ENCODE measurements around the gene ZDHHC8. TPM values are rescaled to one million over a fixed set of nuclear protein-coding genes. Genes with fewer than 3 reads are reported as not detected.
A peak's percentile ranks its signal among the peaks of the same experiment; 100 is the strongest.
"Not testable (repeated sequence)": the region's sequence is repeated elsewhere in the genome, so short reads cannot be mapped to it uniquely, and the experiment has no call there.

Gene ZDHHC8
- total and polyA plus RNA-seq, 2 donors, result 3.5 to 38.8 TPM

- peak; percentile 35 for DNase-seq (ENCODE audit: extremely low spot score)
- Histone ChIP-seq H3K4me1 (ENCODE audit: insufficient read depth) (no peaks in the 10 kb centered on the region), H3K27ac (ENCODE audit: low read depth) (no peak overlapping the region), H3K36me3 (ENCODE audit: insufficient read depth) (no peaks in the 10 kb centered on the region), H3K4me3 (ENCODE audit: low read depth, low read length) (no peak overlapping the region)
- 43% methylated on average over 17 of the region's 17 CpGs for WGBS
Measured at GRCh38 chr22:20156611-20157429, 25.2 kb downstream of the ZDHHC8 start.

GRCh38 chr22:20157430-20158183 lies 26.0 kb downstream of the ZDHHC8 start:
- DNase-seq (ENCODE audit: extremely low spot score), result no peak
- H3K36me3 ChIP-seq (ENCODE audit: insufficient read depth), result no peaks in the 10 kb centered on the region
- no peak overlapping the region for H3K27ac ChIP-seq (ENCODE audit: low read depth)
- H3K4me3 ChIP-seq (ENCODE audit: low read depth, low read length), result no peak overlapping the region
- 59% methylated on average over 15 of the region's 15 CpGs for WGBS
- no peaks in the 10 kb centered on the region for H3K4me1 ChIP-seq (ENCODE audit: insufficient read depth)

DNA sequence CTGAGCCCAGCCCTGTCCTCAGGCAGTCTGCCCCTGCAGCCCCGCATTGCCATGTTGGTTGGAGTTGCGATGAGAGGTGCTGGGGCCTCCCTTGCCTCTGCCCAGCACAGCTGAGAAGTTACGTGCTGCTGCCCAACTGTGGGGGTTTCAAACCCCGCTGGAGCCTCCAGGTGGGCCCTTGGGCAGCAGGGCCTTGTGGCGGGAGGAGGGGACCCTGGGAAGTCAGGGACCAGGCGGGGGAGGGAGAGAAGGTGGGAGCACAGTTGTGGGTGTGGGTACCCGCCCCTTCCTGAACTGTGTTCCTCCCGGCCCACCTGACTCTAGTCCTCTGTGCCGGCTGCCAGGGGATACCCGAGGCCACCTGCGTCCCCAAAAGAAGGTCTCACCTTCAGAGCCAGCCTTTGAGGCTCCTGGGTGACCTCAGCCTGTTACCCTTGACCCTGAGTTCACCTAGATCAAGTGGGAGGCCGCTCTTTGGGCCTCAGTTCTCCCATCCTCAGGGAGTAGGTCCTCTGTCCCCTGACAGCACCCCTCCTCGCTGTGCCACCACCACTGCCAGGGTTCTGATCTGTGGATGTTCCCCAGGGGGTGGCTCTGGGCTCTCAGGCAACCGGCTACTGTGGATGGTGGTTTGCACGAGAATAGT lies 26.9 kb downstream of the ZDHHC8 start:
- no peak for DNase-seq (ENCODE audit: extremely low spot score)
- Histone ChIP-seq H3K27ac (ENCODE audit: low read depth) (no peak overlapping the region), H3K4me3 (ENCODE audit: low read depth, low read length) (no peak overlapping the region), H3K4me1 (ENCODE audit: insufficient read depth) (no peaks in the 10 kb centered on the region), H3K36me3 (ENCODE audit: insufficient read depth) (no peaks in the 10 kb centered on the region)
- WGBS, result 78% methylated on average over 15 of the region's 15 CpGs

GRCh38 chr22:20159076-20159475 lies 27.5 kb downstream of the ZDHHC8 start:
- Histone ChIP-seq H3K4me3 (ENCODE audit: low read depth, low read length) (no peak overlapping the region), H3K36me3 (ENCODE audit: insufficient read depth) (no peaks in the 10 kb centered on the region), H3K4me1 (ENCODE audit: insufficient read depth) (no peaks in the 10 kb centered on the region), H3K27ac (ENCODE audit: low read depth) (no peak overlapping the region)
- WGBS, result 41% methylated on average over 9 of the region's 9 CpGs
- no peak for DNase-seq (ENCODE audit: extremely low spot score)

DNA sequence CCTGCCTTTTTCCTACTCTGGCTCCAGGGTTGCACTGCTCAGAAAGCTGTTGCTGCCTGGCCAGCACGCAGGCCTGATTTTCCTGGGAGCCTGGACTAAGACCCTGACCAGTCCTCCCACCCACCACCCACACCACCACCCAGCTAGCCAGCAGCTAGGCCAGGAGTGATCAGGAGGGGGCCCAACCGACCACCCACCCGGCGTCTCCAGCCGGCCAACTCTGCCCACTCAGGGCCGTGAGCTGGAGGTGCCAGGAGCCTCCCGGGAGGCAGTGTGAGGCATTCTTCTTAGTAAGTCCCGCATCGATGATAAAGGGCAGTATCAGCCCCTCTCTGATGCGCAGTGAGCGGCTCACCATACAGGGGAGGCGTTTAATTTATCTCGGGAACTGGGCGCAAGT lies 27.9 kb downstream of the ZDHHC8 start:
- WGBS, result 71% methylated on average over 10 of the region's 14 CpGs
- H3K36me3 ChIP-seq (ENCODE audit: insufficient read depth); DNase-seq (ENCODE audit: extremely low spot score); H3K4me3 ChIP-seq (ENCODE audit: low read depth, low read length); H3K4me1 ChIP-seq (ENCODE audit: insufficient read depth); H3K27ac ChIP-seq (ENCODE audit: low read depth): not testable (repeated sequence)

GRCh38 chr22:20160041-20160440 lies 28.4 kb downstream of the ZDHHC8 start:
- no peak overlapping the region for H3K27ac ChIP-seq (ENCODE audit: low read depth)
- H3K4me3 ChIP-seq (ENCODE audit: low read depth, low read length), result no peak overlapping the region
- no peak for DNase-seq (ENCODE audit: extremely low spot score)
- H3K4me1 ChIP-seq (ENCODE audit: insufficient read depth), result no peaks in the 10 kb centered on the region
- H3K36me3 ChIP-seq (ENCODE audit: insufficient read depth), result no peaks in the 10 kb centered on the region
- 81% methylated on average over 10 of the region's 10 CpGs for WGBS

DNA sequence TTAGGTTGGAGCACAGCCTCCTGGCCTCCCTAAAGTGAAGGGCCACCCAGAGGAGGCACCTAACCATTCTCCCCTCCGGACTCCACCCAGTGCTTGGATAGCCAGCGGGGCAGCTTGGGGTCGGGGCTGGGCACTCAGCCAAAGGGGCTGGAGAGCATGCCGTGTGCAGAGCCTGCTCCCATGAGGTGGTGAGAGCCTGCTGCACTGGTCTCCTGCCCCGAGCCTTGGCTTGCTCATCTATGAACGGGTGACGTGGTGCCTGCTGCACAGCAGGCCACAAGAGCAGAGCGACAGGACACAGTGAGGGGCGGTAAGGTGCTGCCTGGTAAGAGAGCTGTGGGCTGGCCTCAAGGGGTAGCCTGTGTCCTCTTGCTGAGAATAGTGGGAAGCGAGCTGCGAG lies 33.3 kb downstream of the ZDHHC8 start:
- 65% methylated on average over 11 of the region's 11 CpGs for WGBS
- no peak overlapping the region for H3K4me3 ChIP-seq (ENCODE audit: low read depth, low read length)
- H3K27ac ChIP-seq (ENCODE audit: low read depth), result no peak overlapping the region
- H3K36me3 ChIP-seq (ENCODE audit: insufficient read depth), result no peaks in the 10 kb centered on the region
- no peak for DNase-seq (ENCODE audit: extremely low spot score)
- H3K4me1 ChIP-seq (ENCODE audit: insufficient read depth), result no peaks in the 10 kb centered on the region

GRCh38 chr22:20165421-20165820 lies 33.8 kb downstream of the ZDHHC8 start:
- 93% methylated on average over 12 of the region's 12 CpGs for WGBS
- no peak overlapping the region for H3K4me3 ChIP-seq (ENCODE audit: low read depth, low read length)

DNA sequence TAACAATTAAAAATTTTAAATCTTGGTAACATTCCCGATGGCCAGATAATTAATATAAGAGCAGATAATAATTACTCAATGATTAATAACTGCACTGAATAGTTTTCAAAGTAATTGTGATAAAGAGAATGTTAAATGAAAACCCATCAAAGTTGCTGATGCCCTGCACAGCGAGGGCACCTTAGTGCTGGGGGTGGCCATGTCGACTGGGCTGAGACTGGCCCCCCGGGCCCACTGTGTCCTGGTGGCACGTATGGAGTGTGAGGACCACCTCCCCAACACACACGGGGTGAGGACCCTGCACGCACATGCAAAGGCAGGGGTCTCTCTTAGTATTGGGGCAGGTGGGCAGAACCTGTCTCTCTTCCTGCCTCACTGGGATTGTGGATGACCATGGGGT lies 34.3 kb downstream of the ZDHHC8 start:
- no peak for DNase-seq (ENCODE audit: extremely low spot score)
- H3K27ac ChIP-seq (ENCODE audit: low read depth), result no peak overlapping the region
- H3K36me3 ChIP-seq (ENCODE audit: insufficient read depth), result no peaks in the 10 kb centered on the region
- WGBS, result 86% methylated on average over 7 of the region's 7 CpGs
- no peak overlapping the region for H3K4me3 ChIP-seq (ENCODE audit: low read depth, low read length)
- no peaks in the 10 kb centered on the region for H3K4me1 ChIP-seq (ENCODE audit: insufficient read depth)

More at GRCh38 chr22:20165421-20165820, 33.8 kb downstream of the ZDHHC8 start:
- DNase-seq (ENCODE audit: extremely low spot score), result no peak
- no peaks in the 10 kb centered on the region for H3K36me3 ChIP-seq (ENCODE audit: insufficient read depth)
- H3K27ac ChIP-seq (ENCODE audit: low read depth), result no peak overlapping the region
- no peaks in the 10 kb centered on the region for H3K4me1 ChIP-seq (ENCODE audit: insufficient read depth)

DNA sequence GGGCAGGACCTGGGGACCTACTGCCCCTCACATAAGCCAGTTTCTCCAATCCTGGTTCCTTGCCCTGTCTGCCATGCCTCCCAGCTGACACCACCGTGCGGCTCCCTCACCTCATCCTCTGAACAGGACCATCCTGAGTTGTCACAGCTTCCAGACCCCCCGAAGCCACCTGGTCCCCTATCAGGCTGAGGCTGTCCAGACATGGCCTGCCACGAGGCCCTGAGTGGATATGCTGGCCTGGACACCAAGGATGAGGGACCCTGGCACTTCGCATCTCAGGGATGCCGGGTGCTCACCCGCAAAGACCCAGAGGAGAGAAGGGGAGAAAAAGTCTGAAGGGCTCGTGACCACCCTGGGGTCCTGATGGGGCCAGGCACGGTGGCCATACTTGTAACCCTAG lies 35.1 kb downstream of the ZDHHC8 start:
- Histone ChIP-seq H3K27ac (ENCODE audit: low read depth) (no peak overlapping the region), H3K4me1 (ENCODE audit: insufficient read depth) (no peaks in the 10 kb centered on the region), H3K4me3 (ENCODE audit: low read depth, low read length) (no peak overlapping the region), H3K36me3 (ENCODE audit: insufficient read depth) (no peaks in the 10 kb centered on the region)
- DNase-seq (ENCODE audit: extremely low spot score), result no peak
- 90% methylated on average over 9 of the region's 9 CpGs for WGBS

- Histone ChIP-seq H3K4me3 (ENCODE audit: low read depth, low read length) (no peak overlapping the region), H3K4me1 (ENCODE audit: insufficient read depth) (no peaks in the 10 kb centered on the region), H3K36me3 (ENCODE audit: insufficient read depth) (no peaks in the 10 kb centered on the region), H3K27ac (ENCODE audit: low read depth) (no peak overlapping the region)
- DNase-seq (ENCODE audit: extremely low spot score), result no peak
- WGBS, result 76% methylated on average over 19 of the region's 19 CpGs
Measured at GRCh38 chr22:20167643-20168322, 36.2 kb downstream of the ZDHHC8 start.

GRCh38 chr22:20169253-20169822 lies 37.7 kb downstream of the ZDHHC8 start:
- no peak overlapping the region for H3K4me3 ChIP-seq (ENCODE audit: low read depth, low read length)
- no peaks in the 10 kb centered on the region for H3K36me3 ChIP-seq (ENCODE audit: insufficient read depth)
- WGBS, result 85% methylated on average over 10 of the region's 10 CpGs
- no peak for DNase-seq (ENCODE audit: extremely low spot score)
- no peak overlapping the region for H3K27ac ChIP-seq (ENCODE audit: low read depth)
- H3K4me1 ChIP-seq (ENCODE audit: insufficient read depth), result no peaks in the 10 kb centered on the region

DNA sequence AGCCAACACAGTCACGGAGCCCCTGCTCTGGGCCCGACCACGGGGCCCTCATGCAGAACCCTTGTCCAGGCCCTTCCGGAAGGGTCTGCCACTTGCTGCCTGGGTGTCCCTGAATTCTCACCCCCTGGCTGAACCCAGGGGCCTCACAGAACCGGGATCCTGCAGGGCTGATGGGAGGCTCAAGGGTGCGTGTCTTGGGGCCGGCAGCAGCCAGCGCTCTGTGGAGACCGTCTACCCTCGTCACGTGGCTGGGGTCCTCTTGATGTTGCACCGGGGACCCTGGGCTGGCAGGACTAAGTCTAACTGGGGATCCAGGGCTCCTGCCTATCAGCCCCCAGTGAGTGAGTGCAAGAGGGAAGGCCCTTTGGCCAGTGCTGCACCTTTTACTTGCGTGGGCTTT lies 38.6 kb downstream of the ZDHHC8 start:
- no peaks in the 10 kb centered on the region for H3K4me1 ChIP-seq (ENCODE audit: insufficient read depth)
- 94% methylated on average over 13 of the region's 13 CpGs for WGBS
- no peaks in the 10 kb centered on the region for H3K36me3 ChIP-seq (ENCODE audit: insufficient read depth)
- H3K4me3 ChIP-seq (ENCODE audit: low read depth, low read length), result no peak overlapping the region
- no peak overlapping the region for H3K27ac ChIP-seq (ENCODE audit: low read depth)
- no peak for DNase-seq (ENCODE audit: extremely low spot score)
